GM21360 (cell line): ENCODE results near the gene CYP2E1.
"Not testable (repeated sequence)": the region's sequence is repeated elsewhere in the genome, so short reads cannot be mapped to it uniquely, and the experiment has no call there.

Experiments
- ATAC-seq: cut with Tn5 transposase; IDR thresholded peaks from one replicate; pipeline ENCODE4 v1.9.1; 2021; ENCODE audit warnings: mild to moderate bottlenecking, moderate library complexity; ENCODE audit not compliant: unreplicated experiment

The CYP2E1 gene

DNA sequence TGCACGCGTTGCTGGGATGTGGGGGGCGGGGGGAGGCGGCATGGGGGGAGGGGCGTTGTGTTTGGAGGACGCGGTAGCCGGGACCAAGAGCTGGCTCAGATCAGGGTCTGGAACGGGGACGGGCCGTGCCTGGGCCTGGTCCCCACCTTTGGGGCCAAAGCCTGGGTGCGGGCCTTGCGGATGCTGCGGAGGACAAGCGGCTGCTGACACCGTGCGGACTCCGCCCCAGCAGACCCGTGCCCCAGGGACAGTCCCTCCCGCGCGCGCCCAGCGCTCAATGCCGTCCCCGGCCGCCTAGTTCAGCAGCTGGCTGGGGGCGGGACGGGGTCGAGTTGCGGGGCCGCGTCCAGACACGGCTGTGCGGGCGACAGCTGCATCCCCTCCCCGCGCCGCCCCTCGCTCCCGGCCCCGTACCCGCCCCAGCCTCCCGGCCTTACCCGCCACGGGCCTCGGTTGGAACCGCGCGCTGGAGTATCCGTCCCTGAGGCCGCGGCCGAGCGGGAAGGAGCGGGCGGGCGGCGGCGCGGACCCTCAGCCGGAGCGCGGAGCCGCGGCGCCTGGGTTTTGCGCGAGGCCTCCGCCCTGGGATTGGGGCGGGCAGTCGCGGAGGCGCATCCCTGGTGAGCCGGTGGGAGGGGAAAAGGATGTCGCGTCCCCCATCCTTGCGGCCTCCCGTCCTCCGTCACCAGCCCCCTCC, 41.8 kb downstream of the CYP2E1 start:
- ATAC-seq, result not testable (repeated sequence)

GRCh38 chr10:133569801-133570200, 42.6 kb downstream of the CYP2E1 start:
- ATAC-seq, result not testable (repeated sequence)

DNA sequence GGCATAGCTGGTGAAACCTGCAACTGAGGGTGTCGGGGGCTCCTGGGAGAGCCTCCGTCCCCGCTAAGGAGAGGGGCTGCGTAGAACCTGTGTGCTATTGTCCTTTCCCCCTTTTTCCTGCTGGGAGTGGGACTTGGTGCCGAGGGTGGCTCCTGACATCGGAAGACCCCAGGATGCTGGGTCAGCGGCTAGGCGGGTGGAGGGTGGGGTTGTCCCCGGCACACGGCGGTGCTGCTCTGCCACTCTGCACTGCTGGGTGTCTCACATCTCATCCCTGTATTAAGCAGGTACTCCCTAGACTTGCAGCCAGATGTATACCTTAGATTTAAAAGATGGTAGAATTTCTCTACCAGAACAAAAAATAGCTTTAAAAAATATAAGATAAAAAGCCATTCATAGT, 44.9 kb downstream of the CYP2E1 start:
- ATAC-seq, result not testable (repeated sequence)

- ATAC-seq, result not testable (repeated sequence)
Measured at GRCh38 chr10:133573460-133573859, 46.3 kb downstream of the CYP2E1 start.

DNA sequence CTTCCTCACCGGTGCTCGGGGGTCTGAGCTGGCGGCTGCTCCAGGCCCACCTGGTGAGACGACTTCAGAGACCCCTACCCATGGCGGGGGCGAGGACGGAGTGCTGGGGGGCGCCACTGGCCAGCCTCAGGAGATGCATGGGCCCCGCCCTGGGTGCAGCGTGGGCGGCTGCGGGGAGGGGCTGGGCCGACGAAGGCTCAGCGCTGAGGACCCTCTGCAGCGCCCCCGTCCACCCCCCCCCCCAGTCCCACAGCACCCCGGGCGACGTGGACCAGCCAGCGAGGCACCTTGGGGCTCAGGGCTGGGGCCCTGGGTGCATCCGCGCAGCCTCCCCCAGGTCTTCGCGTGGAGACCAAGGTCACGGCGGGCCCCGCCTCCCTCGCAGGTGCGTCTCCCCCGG, 49.9 kb downstream of the CYP2E1 start:
- ATAC-seq, result not testable (repeated sequence)
